Measurements from ENCODE around the gene SORL1. TPM values are rescaled to one million over a fixed set of nuclear protein-coding genes. Genes with fewer than 3 reads are reported as not detected.

SORL1 gene
- total and polyA plus RNA-seq, 9 of the 15 experiments (the other 6 are each of a cell fraction or from before 2014, with no cell fraction given): 0.01 to 0.66 TPM; not detected in 7

DNA sequence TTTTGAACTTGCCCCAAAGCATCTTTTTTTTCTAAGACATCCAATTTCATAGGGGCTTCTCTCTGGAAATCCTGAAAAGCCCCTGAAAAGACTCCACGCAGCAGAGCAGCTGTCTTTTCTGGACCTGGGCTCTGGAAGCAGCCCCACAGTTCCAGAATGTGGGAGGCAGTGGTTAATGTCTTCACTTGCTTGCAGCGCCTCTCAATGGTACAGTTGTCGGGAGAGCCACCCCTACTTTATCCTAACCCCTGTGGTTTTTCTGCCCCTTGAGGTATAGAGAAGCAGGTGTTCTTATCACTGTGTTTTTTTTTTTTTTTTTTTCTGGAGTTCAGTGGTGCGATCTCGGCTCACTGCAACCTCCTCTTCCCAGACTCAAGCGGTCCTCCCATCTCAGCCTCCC lies 84.0 kb downstream of the SORL1 start (continued):
- no peak for TF ChIP-seq SIRT6 (IDR thresholded peaks at IDR 0.05; ENCODE audit: low read depth, low read length)
- TF ChIP-seq NCOA2 (IDR thresholded peaks at IDR 0.05; ENCODE audit: partially characterized antibody in 2 of 2): no peak
- TF ChIP-seq, protein P1, sequence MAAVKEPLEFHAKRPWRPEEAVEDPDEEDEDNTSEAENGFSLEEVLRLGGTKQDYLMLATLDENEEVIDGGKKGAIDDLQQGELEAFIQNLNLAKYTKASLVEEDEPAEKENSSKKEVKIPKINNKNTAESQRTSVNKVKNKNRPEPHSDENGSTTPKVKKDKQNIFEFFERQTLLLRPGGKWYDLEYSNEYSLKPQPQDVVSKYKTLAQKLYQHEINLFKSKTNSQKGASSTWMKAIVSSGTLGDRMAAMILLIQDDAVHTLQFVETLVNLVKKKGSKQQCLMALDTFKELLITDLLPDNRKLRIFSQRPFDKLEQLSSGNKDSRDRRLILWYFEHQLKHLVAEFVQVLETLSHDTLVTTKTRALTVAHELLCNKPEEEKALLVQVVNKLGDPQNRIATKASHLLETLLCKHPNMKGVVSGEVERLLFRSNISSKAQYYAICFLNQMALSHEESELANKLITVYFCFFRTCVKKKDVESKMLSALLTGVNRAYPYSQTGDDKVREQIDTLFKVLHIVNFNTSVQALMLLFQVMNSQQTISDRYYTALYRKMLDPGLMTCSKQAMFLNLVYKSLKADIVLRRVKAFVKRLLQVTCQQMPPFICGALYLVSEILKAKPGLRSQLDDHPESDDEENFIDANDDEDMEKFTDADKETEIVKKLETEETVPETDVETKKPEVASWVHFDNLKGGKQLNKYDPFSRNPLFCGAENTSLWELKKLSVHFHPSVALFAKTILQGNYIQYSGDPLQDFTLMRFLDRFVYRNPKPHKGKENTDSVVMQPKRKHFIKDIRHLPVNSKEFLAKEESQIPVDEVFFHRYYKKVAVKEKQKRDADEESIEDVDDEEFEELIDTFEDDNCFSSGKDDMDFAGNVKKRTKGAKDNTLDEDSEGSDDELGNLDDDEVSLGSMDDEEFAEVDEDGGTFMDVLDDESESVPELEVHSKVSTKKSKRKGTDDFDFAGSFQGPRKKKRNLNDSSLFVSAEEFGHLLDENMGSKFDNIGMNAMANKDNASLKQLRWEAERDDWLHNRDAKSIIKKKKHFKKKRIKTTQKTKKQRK (IDR thresholded peaks at IDR 0.05; ENCODE audit: borderline replicate concordance, low read depth, low read length): no peak
- TF ChIP-seq CCNT2 (IDR thresholded peaks at IDR 0.05; ENCODE audit: borderline replicate concordance, extremely low read depth, insufficient read length, low read depth, low read length): no peak
- TF ChIP-seq, protein P2, sequence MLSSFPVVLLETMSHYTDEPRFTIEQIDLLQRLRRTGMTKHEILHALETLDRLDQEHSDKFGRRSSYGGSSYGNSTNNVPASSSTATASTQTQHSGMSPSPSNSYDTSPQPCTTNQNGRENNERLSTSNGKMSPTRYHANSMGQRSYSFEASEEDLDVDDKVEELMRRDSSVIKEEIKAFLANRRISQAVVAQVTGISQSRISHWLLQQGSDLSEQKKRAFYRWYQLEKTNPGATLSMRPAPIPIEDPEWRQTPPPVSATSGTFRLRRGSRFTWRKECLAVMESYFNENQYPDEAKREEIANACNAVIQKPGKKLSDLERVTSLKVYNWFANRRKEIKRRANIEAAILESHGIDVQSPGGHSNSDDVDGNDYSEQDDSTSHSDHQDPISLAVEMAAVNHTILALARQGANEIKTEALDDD (IDR thresholded peaks at IDR 0.05): no peak
- no peak for TF ChIP-seq KDM5B (IDR thresholded peaks at IDR 0.05; ENCODE audit: insufficient replicate concordance, low read depth, low read length)
- no peak for TF ChIP-seq MCM7 (IDR thresholded peaks at IDR 0.05)
- TF ChIP-seq LEF1 (IDR thresholded peaks at IDR 0.05): no peak
- no peak for TF ChIP-seq RBM34 (IDR thresholded peaks at IDR 0.05; ENCODE audit: borderline replicate concordance, insufficient read depth, low read length)
- no peak for TF ChIP-seq NFIX (CRISPR knock-in tag; IDR thresholded peaks at IDR 0.05; ENCODE audit: low read depth)
